ENCODE data around the gene MAL.

GRCh38 chr2:95041060-95041823, 15.7 kb downstream of the MAL start:
- TF ChIP-seq CTCF (conservative IDR thresholded peaks at IDR 0.05) (no peak), ZFX (IDR thresholded peaks at IDR 0.05) (no peak)

Data from C4-2B (cell line).